NT2/D1 (cell line): ENCODE results near the gene MGLL.

Source experiments
- DNase-seq: peaks from one replicate; pipeline ENCODE4 v3.0.0-alpha.2; 2011; ENCODE audit warnings: low read depth, low spot score
- H3K27me3 ChIP-seq: 2 replicates; pipeline ENCODE4 v1.6.0; 2011; ENCODE audit warnings: mild to moderate bottlenecking; ENCODE audit not compliant: insufficient read length, insufficient read depth
- H3K36me3 ChIP-seq: 2 replicates; pipeline ENCODE4 v1.6.1; 2011; ENCODE audit warnings: mild to moderate bottlenecking, low read length, mixed read lengths; ENCODE audit not compliant: insufficient read depth, insufficient read length
- H3K4me1 ChIP-seq: 2 replicates; pipeline ENCODE4 v1.5.1; 2011; ENCODE audit not compliant: insufficient read depth, insufficient read length
- H3K4me3 ChIP-seq: 2 replicates; pipeline ENCODE4 v1.5.1; 2011; ENCODE audit warnings: low read depth; ENCODE audit not compliant: insufficient read length
- H3K9ac ChIP-seq: 2 replicates; pipeline ENCODE4 v1.6.0; 2011; ENCODE audit warnings: low read depth; ENCODE audit not compliant: insufficient read length
- H3K9me3 ChIP-seq: 2 replicates; pipeline ENCODE4 v1.5.1; 2011; ENCODE audit warnings: mild to moderate bottlenecking, low read length; ENCODE audit not compliant: insufficient read depth
- SUZ12 ChIP-seq: IDR thresholded peaks from 2 replicates; pipeline ENCODE4 v1.6.1; 2011; ENCODE audit not compliant: insufficient read length, insufficient read depth; ENCODE audit errors: extremely low read depth
- YY1 ChIP-seq: IDR thresholded peaks from 2 replicates; pipeline ENCODE4 v1.6.1; 2011; ENCODE audit not compliant: insufficient read length, insufficient read depth
- ZNF274 ChIP-seq: IDR thresholded peaks from 2 replicates; pipeline ENCODE4 v1.6.1; 2011; ENCODE audit warnings: mild to moderate bottlenecking, low read depth, low read length

MGLL gene

DNA sequence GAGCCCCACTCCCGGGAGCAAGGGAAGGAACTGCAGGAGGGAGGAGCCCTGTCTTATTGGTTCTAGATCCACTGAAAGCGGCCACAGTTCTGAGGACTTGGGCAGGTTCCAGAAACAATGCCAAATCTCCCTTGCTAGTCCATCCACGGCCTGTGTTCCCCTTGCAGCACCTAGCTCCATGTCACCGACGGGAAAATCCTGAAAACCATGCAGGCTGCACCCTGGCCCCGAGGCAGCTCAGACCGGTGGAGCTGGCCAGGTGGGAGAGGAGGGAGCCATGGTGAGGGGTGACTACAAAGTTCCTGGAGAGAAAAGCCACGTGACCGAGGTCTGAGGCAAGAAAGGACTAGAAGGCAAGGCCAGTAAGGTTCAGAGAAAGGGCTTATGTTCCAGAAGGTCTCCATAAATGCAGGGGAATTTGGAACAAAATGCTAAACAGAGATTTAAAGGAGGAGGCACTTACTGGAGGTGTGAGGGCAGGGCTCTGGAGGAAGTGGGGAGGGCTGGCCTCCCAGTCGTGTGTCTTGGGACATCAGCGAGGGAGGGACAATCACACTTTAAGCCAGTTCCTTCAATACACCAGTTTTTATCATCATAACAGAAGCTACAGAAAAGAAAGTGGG, 5.4 kb downstream of the MGLL start:
- TF ChIP-seq YY1 (no peak), ZNF274 (no peak), SUZ12 (no peak)
- no peak overlapping the region for H3K9ac ChIP-seq
- peaks cover 8% of the 10 kb centered on the region for H3K4me1 ChIP-seq
- H3K4me3 ChIP-seq = no peak overlapping the region
- H3K9me3 ChIP-seq = no peaks in the 10 kb centered on the region; the same call in 1 of the 2 replicates
- H3K27me3 ChIP-seq = peaks cover 12% of the 10 kb centered on the region
- no peak for DNase-seq
- H3K36me3 ChIP-seq = no peaks in the 10 kb centered on the region

- no peak for TF ChIP-seq ZNF274
- no peak for TF ChIP-seq SUZ12
- TF ChIP-seq YY1 = no peak
- Histone ChIP-seq H3K4me1 (peaks cover 8% of the 10 kb centered on the region), H3K9me3 (peaks cover 9% of the 10 kb centered on the region), H3K27me3 (peaks cover 3% of the 10 kb centered on the region), H3K36me3 (no peaks in the 10 kb centered on the region), H3K9ac (no peak overlapping the region), H3K4me3 (no peak overlapping the region)
- DNase-seq = no peak
Measured at GRCh38 chr3:127815641-127816605, 6.4 kb downstream of the MGLL start.

GRCh38 chr3:127815001-127815400, 7.3 kb downstream of the MGLL start:
- Histone ChIP-seq H3K4me1 (peaks cover 8% of the 10 kb centered on the region), H3K9me3 (peaks cover 9% of the 10 kb centered on the region), H3K4me3 (no peak overlapping the region), H3K27me3 (no peaks in the 10 kb centered on the region), H3K36me3 (no peaks in the 10 kb centered on the region), H3K9ac (no peak overlapping the region)
- DNase-seq = no peak
- no peak for TF ChIP-seq ZNF274
- no peak for TF ChIP-seq SUZ12
- no peak for TF ChIP-seq YY1

- H3K4me3 ChIP-seq = no peak overlapping the region
- TF ChIP-seq ZNF274 (no peak), YY1 (no peak), SUZ12 (no peak)
- H3K27me3 ChIP-seq = no peaks in the 10 kb centered on the region
- peaks cover 6% of the 10 kb centered on the region for H3K4me1 ChIP-seq
- DNase-seq = no peak
- no peaks in the 10 kb centered on the region for H3K36me3 ChIP-seq
- H3K9ac ChIP-seq = no peak overlapping the region
- H3K9me3 ChIP-seq = peaks cover 9% of the 10 kb centered on the region
Measured at GRCh38 chr3:127814325-127814781, 8.0 kb downstream of the MGLL start.

DNA sequence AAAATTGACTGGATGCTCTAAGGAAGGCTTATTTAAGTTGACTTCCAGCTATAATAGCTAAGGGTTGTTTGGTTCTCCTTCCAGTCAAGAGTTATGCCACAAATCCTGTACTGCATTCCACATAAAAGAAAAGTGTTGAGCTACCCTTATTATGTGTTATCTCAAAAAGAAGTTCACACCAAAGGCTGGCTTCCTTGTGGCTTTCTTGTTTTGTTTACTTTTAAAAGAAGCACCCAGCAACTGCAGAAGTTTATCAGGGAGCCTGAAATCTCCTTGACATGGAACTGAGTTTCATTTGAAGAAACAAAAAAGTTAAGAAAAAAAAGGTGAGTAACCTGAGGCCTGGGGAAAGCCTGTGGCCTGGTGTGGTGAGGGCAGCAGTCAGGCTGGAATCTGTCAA, 10.2 kb downstream of the MGLL start:
- Histone ChIP-seq H3K9me3 (peaks cover 9% of the 10 kb centered on the region), H3K4me1 (peaks cover 4% of the 10 kb centered on the region), H3K36me3 (no peaks in the 10 kb centered on the region), H3K27me3 (no peaks in the 10 kb centered on the region), H3K4me3 (no peak overlapping the region), H3K9ac (no peak overlapping the region)
- TF ChIP-seq YY1 (no peak), SUZ12 (no peak), ZNF274 (no peak)
- DNase-seq = no peak

GRCh38 chr3:127811717-127812116, 10.6 kb downstream of the MGLL start:
- H3K4me1 ChIP-seq = peaks cover 4% of the 10 kb centered on the region
- no peaks in the 10 kb centered on the region for H3K36me3 ChIP-seq

DNA sequence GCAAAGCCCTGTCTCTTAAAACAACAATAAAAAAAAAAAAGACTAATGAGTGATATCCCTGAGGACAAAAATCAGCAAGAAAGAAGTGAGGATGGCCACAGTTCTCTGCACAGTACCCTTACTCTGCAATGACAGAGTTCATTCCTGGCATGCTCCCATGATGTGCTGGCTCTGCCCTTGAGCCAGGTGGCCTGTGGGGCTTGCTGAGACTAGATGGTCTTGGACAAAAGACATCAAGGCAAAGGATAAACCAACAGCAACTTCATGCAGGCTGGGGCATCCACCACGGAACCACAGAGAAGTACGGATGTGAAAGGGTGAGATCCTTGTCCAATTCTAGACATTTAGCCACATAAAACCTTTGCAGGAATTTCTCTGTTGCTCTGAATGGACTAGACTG, 12.7 kb downstream of the MGLL start:
- H3K9ac ChIP-seq = no peak overlapping the region
- H3K4me3 ChIP-seq = no peak overlapping the region
- TF ChIP-seq ZNF274 (no peak), SUZ12 (no peak), YY1 (no peak)
- H3K36me3 ChIP-seq = no peaks in the 10 kb centered on the region
- no peaks in the 10 kb centered on the region for H3K27me3 ChIP-seq
- peaks cover 4% of the 10 kb centered on the region for H3K4me1 ChIP-seq
- H3K9me3 ChIP-seq = peaks cover 9% of the 10 kb centered on the region
- no peak for DNase-seq

More at GRCh38 chr3:127811717-127812116, 10.6 kb downstream of the MGLL start:
- H3K27me3 ChIP-seq = no peaks in the 10 kb centered on the region
- H3K9me3 ChIP-seq = peaks cover 9% of the 10 kb centered on the region
- H3K4me3 ChIP-seq = no peak overlapping the region
- DNase-seq = no peak
- TF ChIP-seq ZNF274 (no peak), YY1 (no peak), SUZ12 (no peak)
- no peak overlapping the region for H3K9ac ChIP-seq
